Measurements from ENCODE around the gene TBL1X. TPM values are rescaled to one million over a fixed set of nuclear protein-coding genes. Genes with fewer than 3 reads are reported as not detected.

The TBL1X gene
- polyA plus RNA-seq, 1 donor (not counting 4 experiments of a cell fraction or from before 2014, with no cell fraction given) = 2.2 TPM

GRCh38 chrX:9622128-9622527, 157.3 kb downstream of the TBL1X start:
- H3K4me1 ChIP-seq (ENCODE audit: control insufficient read depth, extremely low read depth, insufficient read depth, low read length) = no peaks in the 10 kb centered on the region
- DNase-seq (ENCODE audit: low read depth, low spot score) (no peak), FAIRE-seq (no peak)
- no peak overlapping the region for H3K4me3 ChIP-seq (ENCODE audit: control insufficient read depth in 2 of 3, extremely low read depth in 1 of 3, insufficient read depth in 2 of 3, low read depth in 1 of 3, low read length in 3 of 3)
- H3K27ac ChIP-seq (ENCODE audit: control insufficient read depth, insufficient read depth, low read length) = no peak overlapping the region
- dilution Hi-C loops (cut with MboI; ENCODE audit: extremely low pct_ligation_motif_present, low sequenced_read_pairs) = no loop called here
- no peaks in the 10 kb centered on the region for H3K36me3 ChIP-seq (ENCODE audit: control insufficient read depth in 2 of 2, extremely low read depth in 1 of 2, insufficient read depth in 2 of 2, low read length in 2 of 2)
- no peaks in the 10 kb centered on the region for H3K27me3 ChIP-seq (ENCODE audit: control insufficient read depth, extremely low read depth, insufficient read depth, low read length)
- no peaks in the 10 kb centered on the region for H4K20me1 ChIP-seq (ENCODE audit: control insufficient read depth, extremely low read depth, insufficient read depth, low read length)
- no peak overlapping the region for H3K4me2 ChIP-seq (ENCODE audit: control insufficient read depth, extremely low read depth, insufficient read depth, low read depth, low read length)
- no peaks in the 10 kb centered on the region for H3K9me1 ChIP-seq (ENCODE audit: control insufficient read depth, extremely low read depth, insufficient read depth, low read length)
- no peak overlapping the region for H2AFZ ChIP-seq (ENCODE audit: control insufficient read depth, low read length)
- no peak overlapping the region for H3K9ac ChIP-seq (ENCODE audit: control insufficient read depth, extremely low read depth, insufficient read depth, low read length)
- TF ChIP-seq EZH2 (IDR thresholded peaks at IDR 0.05; ENCODE audit: low read length) (no peak), CTCF (optimal IDR thresholded peaks at IDR 0.05 in 1 of 3, IDR thresholded peaks at IDR 0.05 in 1 of 3, conservative IDR thresholded peaks at IDR 0.05 in 1 of 3; ENCODE audit: extremely low read depth in 1 of 3, insufficient read depth in 2 of 3, low read length in 3 of 3) (no peak)
- no peaks in the 10 kb centered on the region for H3K9me3 ChIP-seq (ENCODE audit: control insufficient read depth, low read depth, low read length)
- no peaks in the 10 kb centered on the region for H3K79me2 ChIP-seq (ENCODE audit: control insufficient read depth, insufficient read depth, low read length)

- dilution Hi-C loops (cut with MboI; ENCODE audit: extremely low pct_ligation_motif_present, low sequenced_read_pairs) = no loop called here
- TF ChIP-seq EZH2 (IDR thresholded peaks at IDR 0.05; ENCODE audit: low read length) (no peak), CTCF (optimal IDR thresholded peaks at IDR 0.05 in 1 of 3, IDR thresholded peaks at IDR 0.05 in 1 of 3, conservative IDR thresholded peaks at IDR 0.05 in 1 of 3; ENCODE audit: extremely low read depth in 1 of 3, insufficient read depth in 2 of 3, low read length in 3 of 3) (no peak)
- DNase-seq (ENCODE audit: low read depth, low spot score) (no peak), FAIRE-seq (no peak)
- H3K9me3 ChIP-seq (ENCODE audit: control insufficient read depth, low read depth, low read length) = no peaks in the 10 kb centered on the region
- no peak overlapping the region for H3K4me2 ChIP-seq (ENCODE audit: control insufficient read depth, extremely low read depth, insufficient read depth, low read depth, low read length)
- no peak overlapping the region for H3K4me3 ChIP-seq (ENCODE audit: control insufficient read depth in 2 of 3, extremely low read depth in 1 of 3, insufficient read depth in 2 of 3, low read depth in 1 of 3, low read length in 3 of 3)
- H3K79me2 ChIP-seq (ENCODE audit: control insufficient read depth, insufficient read depth, low read length) = no peaks in the 10 kb centered on the region
- H4K20me1 ChIP-seq (ENCODE audit: control insufficient read depth, extremely low read depth, insufficient read depth, low read length) = no peaks in the 10 kb centered on the region
- no peak overlapping the region for H3K27ac ChIP-seq (ENCODE audit: control insufficient read depth, insufficient read depth, low read length)
- H3K4me1 ChIP-seq (ENCODE audit: control insufficient read depth, extremely low read depth, insufficient read depth, low read length) = no peaks in the 10 kb centered on the region
- H3K27me3 ChIP-seq (ENCODE audit: control insufficient read depth, extremely low read depth, insufficient read depth, low read length) = no peaks in the 10 kb centered on the region
- H3K36me3 ChIP-seq (ENCODE audit: control insufficient read depth in 2 of 2, extremely low read depth in 1 of 2, insufficient read depth in 2 of 2, low read length in 2 of 2) = no peaks in the 10 kb centered on the region
- H3K9me1 ChIP-seq (ENCODE audit: control insufficient read depth, extremely low read depth, insufficient read depth, low read length) = no peaks in the 10 kb centered on the region
- no peak overlapping the region for H2AFZ ChIP-seq (ENCODE audit: control insufficient read depth, low read length)
- no peak overlapping the region for H3K9ac ChIP-seq (ENCODE audit: control insufficient read depth, extremely low read depth, insufficient read depth, low read length)
Measured at GRCh38 chrX:9626379-9626778, 161.5 kb downstream of the TBL1X start.

Data from keratinocyte (primary cell).